Vagina (tissue), 2 donors: ENCODE results near the gene DDX5. TPM values are rescaled to one million over a fixed set of nuclear protein-coding genes. Genes with fewer than 3 reads are reported as not detected.

Experiments used
- DNase-seq, 2 donors: peaks; one replicate each; pipeline ENCODE4 v3.0.0-alpha.2; 2017; ENCODE audit errors: extremely low spot score in 2 of 2
- H3K27ac ChIP-seq: fragments of 200-600 bp; sonication (generic); one replicate; pipeline ENCODE4 v1.5.1; 2019
- H3K27me3 ChIP-seq: fragments of 200-600 bp; sonication (generic); one replicate; pipeline ENCODE4 v1.5.1; 2019
- H3K36me3 ChIP-seq, 2 donors: fragments of 200-600 bp; sonication (generic); one replicate each; pipeline ENCODE4 v1.5.1; 2017 to 2019
- H3K4me1 ChIP-seq: fragments of 200-600 bp; sonication (generic); one replicate; pipeline ENCODE4 v1.5.1; 2019
- H3K4me3 ChIP-seq, 2 donors: fragments of 200-600 bp; sonication (generic); 1 replicate in 1 of 2; 2 replicates in 1 of 2; pipeline ENCODE4 v1.5.1; 2016 to 2019
- H3K9me3 ChIP-seq: fragments of 200-600 bp; sonication (generic); one replicate; pipeline ENCODE4 v1.5.1; 2019
- POLR2A ChIP-seq, 2 donors: fragments of 450-650 bp; IDR thresholded peaks; one replicate each; pipeline ENCODE4 v1.6.1; 2017; ENCODE audit warnings: antibody characterized with exemption in 2 of 2, mild to moderate bottlenecking in 2 of 2, moderate library complexity in 2 of 2
- POLR2AphosphoS5 ChIP-seq, 2 donors: sonication (generic); formaldehyde crosslinking; IDR thresholded peaks; one replicate each; pipeline ENCODE4 v1.9.0; 2017; ENCODE audit warnings: antibody characterized with exemption in 2 of 2, mild to moderate bottlenecking in 2 of 2, low read depth in 1 of 2; ENCODE audit not compliant: insufficient read depth in 1 of 2
- intact Hi-C: fragments of 100-400 bp; cut with DNase I; formaldehyde crosslinking; loops from one replicate; pipeline ENCODE4 v1.15.1; 2023
- total RNA-seq: library from RNA; depleted of rRNA; stranded (reverse); fragments of >200 nt; gene quantifications from one replicate; pipeline ENCODE4 v1.2.3, GENCODE V29; 2016
- TF ChIP-seq, protein P1 (sequence below), 3 experiments: fragments of 450-650 bp in 2 of 3; fragments of 200-600 bp in 1 of 3; sonication (generic) in 1 of 3; IDR thresholded peaks; one replicate each; pipeline ENCODE4 v1.5.1; 2017 to 2019; ENCODE audit warnings: antibody characterized with exemption in 3 of 3, mild to moderate bottlenecking in 2 of 3, moderate library complexity in 2 of 3

The DDX5 gene
- total RNA-seq, 1 donor from 2014 or later: 618 TPM

DNA sequence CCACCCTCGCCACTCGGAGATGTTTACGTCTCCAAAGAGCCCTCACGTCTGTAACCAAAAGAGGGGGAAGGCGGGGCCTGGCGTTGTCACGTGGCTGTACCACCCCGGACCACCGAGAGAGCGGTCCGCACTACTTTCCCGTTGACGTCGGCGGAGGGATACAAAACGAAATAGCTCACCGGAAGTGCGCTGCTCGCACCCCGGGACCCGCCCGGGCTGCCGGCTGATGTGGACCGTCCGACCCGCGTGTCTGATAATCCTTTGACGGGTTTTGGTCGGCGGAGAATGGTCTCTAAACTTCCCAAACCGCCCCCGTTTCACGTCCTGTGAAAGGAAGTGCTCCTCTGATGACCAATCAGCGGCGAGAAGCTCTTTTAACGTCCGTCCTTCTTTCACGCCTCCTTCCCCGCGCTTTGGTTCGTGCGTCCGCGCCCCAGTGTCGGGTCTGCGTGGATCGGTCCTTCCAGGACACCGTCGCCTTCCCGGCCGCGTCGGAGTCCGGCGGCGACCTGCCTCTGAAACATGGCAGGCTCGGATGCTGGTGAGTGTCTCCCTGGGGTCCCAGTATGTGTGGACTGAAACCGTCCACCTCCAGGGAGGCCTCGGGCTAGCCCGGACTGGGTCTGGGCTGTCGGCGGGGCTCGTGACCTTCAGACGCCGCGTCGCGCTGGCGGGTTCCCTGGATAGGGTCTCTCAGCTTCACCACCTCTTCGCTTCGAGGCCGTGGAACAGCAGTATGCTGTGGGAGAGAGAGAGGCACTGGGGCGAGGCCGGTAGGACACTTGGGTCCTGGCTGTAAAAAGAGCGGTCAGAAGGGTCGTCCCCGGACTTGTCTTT is 705 bp upstream of the DDX5 start, which contains the start of gene CEP95:
Gene CEP95, plus strand, starts transcription at position 402 of the 837 bp plus-strand sequence. Its CDS starts 121 bp downstream, at position 523.
- intact Hi-C loops: no loop called here
- no peaks in the 10 kb centered on the region for H3K9me3 ChIP-seq
- DNase-seq: peak in 1 of 2 donors; percentile 98
- no peaks in the 10 kb centered on the region for H3K27me3 ChIP-seq
- peak within 1 kb of the TSS; percentile 99 for H3K27ac ChIP-seq
- H3K36me3 ChIP-seq: peaks cover 4 to 46% of the 10 kb centered on the region in 2 donors
- TF ChIP-seq POLR2A (IDR thresholded peaks at IDR 0.05) (peak in 1 of 2 donors; percentile 70), POLR2AphosphoS5 (IDR thresholded peaks at IDR 0.05; ENCODE audit: insufficient read depth in 1 of 2, low read depth in 1 of 2) (peak; percentile 55 to 96)
- TF ChIP-seq, protein P1, sequence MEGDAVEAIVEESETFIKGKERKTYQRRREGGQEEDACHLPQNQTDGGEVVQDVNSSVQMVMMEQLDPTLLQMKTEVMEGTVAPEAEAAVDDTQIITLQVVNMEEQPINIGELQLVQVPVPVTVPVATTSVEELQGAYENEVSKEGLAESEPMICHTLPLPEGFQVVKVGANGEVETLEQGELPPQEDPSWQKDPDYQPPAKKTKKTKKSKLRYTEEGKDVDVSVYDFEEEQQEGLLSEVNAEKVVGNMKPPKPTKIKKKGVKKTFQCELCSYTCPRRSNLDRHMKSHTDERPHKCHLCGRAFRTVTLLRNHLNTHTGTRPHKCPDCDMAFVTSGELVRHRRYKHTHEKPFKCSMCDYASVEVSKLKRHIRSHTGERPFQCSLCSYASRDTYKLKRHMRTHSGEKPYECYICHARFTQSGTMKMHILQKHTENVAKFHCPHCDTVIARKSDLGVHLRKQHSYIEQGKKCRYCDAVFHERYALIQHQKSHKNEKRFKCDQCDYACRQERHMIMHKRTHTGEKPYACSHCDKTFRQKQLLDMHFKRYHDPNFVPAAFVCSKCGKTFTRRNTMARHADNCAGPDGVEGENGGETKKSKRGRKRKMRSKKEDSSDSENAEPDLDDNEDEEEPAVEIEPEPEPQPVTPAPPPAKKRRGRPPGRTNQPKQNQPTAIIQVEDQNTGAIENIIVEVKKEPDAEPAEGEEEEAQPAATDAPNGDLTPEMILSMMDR (IDR thresholded peaks at IDR 0.05): peak in 1 of 3 experiments; percentile 8
- H3K4me1 ChIP-seq: peaks cover 57% of the 10 kb centered on the region
- H3K4me3 ChIP-seq: peak within 1 kb of the TSS; percentile 76 to 89

DNA sequence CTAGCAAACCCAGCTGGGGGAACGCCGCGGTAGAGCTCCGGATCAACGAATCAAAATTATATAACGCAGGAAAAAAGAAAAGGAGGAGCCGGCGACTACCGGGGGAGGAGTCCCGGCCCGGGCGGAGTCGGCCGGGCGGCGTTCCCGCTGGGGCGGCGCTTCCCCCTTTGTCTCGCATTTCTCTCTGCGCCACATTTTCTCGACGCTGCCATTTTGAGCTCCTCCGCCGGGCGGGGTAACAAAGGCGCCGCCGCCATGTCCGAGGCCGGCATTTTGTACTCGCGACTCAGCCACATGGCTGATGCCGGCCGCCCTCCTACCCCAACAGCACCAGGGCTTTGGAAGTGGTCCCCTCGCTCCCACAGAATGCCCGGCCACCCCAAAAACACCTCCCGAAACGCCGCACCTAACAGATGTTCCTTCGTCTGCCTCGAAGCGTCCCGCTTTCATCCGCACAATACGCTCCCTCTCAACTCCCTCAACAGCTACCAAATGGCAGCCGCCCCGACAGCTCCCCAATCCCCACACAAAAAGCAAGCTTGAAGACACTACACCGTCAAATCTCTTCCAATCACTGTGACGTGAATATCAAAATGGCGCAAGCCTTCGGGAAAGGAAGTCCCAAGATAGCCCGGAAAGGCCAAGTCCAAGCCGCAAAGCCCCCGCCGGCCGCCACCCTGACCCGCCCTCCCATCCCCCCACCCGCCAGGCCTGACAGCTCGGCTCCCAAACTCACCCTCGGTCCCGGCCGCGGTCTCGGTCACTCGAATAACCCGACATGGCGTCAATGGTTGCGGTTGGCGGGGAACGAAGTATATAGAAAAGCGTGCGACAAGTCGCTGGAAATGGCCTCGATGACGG is 519 bp downstream of the DDX5 start:
- Histone ChIP-seq H3K27me3 (no peaks in the 10 kb centered on the region), H3K27ac (peak overlapping the region; percentile 99), H3K4me3 (peak overlapping the region; percentile 76 to 89), H3K9me3 (no peaks in the 10 kb centered on the region), H3K36me3 (peaks cover 5 to 49% of the 10 kb centered on the region in 2 donors), H3K4me1 (peaks cover 69% of the 10 kb centered on the region)
- TF ChIP-seq POLR2A (IDR thresholded peaks at IDR 0.05) (peak in 1 of 2 donors; percentile 73), POLR2AphosphoS5 (IDR thresholded peaks at IDR 0.05; ENCODE audit: insufficient read depth in 1 of 2, low read depth in 1 of 2) (peak; percentile 86 to 91)
- TF ChIP-seq, protein P1 (IDR thresholded peaks at IDR 0.05): no peak
- intact Hi-C loops: no loop called here
- DNase-seq: peak in 1 of 2 donors; percentile 91

DNA sequence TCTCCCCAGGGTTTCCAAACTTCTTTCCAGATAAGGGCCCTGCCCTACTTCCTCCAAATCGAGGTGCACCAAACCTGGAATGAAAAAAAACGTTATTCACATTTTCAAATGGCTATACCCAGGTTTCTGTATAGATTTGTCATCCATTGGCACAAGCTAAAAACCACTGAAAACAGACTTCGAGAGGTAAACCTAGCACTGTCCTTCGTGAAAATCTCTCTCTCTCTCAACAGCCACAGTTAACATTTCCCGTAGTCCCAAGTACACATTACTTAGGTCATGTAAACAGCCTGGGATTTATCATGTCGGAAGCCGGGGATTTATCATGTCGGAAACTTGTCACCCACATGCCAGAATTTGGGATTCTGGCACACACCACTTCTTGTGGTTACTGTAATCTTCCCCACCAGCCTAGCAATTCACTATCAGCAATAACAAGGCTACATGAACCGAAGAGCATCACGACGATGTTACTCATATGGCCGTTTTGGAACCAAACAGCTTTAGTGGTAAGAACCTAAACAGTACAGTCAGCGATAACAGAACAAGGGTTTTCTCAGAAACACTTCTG is 1.2 kb downstream of the DDX5 start:
- intact Hi-C loops: no loop called here
- Histone ChIP-seq H3K4me1 (peaks cover 73% of the 10 kb centered on the region), H3K4me3 (peak overlapping the region; percentile 76 to 89), H3K27me3 (no peaks in the 10 kb centered on the region), H3K36me3 (peaks cover 12 to 49% of the 10 kb centered on the region in 2 donors), H3K9me3 (no peaks in the 10 kb centered on the region), H3K27ac (peak overlapping the region; percentile 99)
- DNase-seq: no peak
- TF ChIP-seq POLR2A (IDR thresholded peaks at IDR 0.05) (no peak), POLR2AphosphoS5 (IDR thresholded peaks at IDR 0.05; ENCODE audit: insufficient read depth in 1 of 2, low read depth in 1 of 2) (no peak)
- TF ChIP-seq, protein P1 (IDR thresholded peaks at IDR 0.05): no peak

DNA sequence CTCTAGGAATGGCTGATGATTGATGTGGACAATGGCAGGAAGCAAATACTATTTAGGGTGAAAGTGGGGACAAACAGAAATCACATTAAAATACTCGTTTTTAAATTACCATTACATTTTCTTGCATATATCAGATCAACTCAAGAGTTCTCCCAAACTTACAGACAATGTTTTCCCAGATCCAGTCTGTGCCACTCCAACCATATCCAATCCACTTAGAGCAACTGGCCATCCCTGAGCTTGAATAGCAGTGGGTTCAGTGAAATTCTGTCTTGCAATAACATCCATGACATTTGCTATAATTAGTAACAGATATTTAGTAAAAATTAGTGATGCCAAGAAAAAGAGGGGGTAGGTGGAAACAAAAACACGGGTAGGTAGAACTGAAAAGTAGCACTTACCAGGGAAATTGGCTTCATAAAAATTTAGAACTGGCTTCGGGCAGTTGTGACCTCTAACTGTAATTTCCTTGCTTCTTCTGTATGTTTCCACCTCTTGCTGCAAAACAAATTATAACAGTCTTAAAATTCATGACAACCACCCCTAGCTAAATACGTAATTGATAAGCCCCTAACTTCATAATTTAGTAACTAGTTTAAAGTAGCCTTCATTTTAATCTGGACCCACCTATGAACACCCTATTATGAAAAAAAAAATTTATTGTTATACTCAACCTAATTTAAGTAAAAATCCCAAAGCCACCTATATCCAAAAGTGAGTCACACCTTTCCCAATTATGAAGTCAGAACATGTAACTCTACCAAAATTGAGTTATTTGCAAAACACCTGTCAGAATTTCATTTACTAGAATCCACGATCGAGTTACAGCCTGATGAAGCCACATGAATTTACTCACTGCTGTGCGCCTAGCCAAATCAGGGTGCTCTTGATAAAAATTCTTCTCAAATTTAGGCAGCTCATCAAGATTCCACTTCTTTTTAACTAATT is 2.0 kb downstream of the DDX5 start:
- H3K36me3 ChIP-seq: peaks cover 14 to 56% of the 10 kb centered on the region in 2 donors

More for the DNA sequence above, 2.0 kb downstream of the DDX5 start:
- peaks cover 73% of the 10 kb centered on the region for H3K4me1 ChIP-seq
- intact Hi-C loops: no loop called here
- H3K27ac ChIP-seq: peak overlapping the region; percentile 99
- H3K4me3 ChIP-seq: peak overlapping the region; percentile 76 to 89
- H3K9me3 ChIP-seq: no peaks in the 10 kb centered on the region
- TF ChIP-seq POLR2A (IDR thresholded peaks at IDR 0.05) (no peak), POLR2AphosphoS5 (IDR thresholded peaks at IDR 0.05; ENCODE audit: insufficient read depth in 1 of 2, low read depth in 1 of 2) (no peak)
- TF ChIP-seq, protein P1 (IDR thresholded peaks at IDR 0.05): no peak
- no peak for DNase-seq
- no peaks in the 10 kb centered on the region for H3K27me3 ChIP-seq
